Adrenal gland (tissue), 12 donors: ENCODE data around the gene ACTR3. TPM values are rescaled to one million over a fixed set of nuclear protein-coding genes. Genes with fewer than 3 reads are reported as not detected.
"Not testable (repeated sequence)": the region's sequence is repeated elsewhere in the genome, so short reads cannot be mapped to it uniquely, and the experiment has no call there.

Source experiments
- DNase-seq, 7 donors: peaks; one replicate each; pipeline ENCODE4 v3.0.0-alpha.2; 2019 to 2020
- H3K27ac ChIP-seq, 5 donors: fragments of 200-600 bp; sonication (generic) in 4 of 5; 1 replicate in 3 of 5; 2 replicates in 2 of 5; pipeline versions ENCODE4 v1.5.1 to v1.8.0; 2016 to 2020; ENCODE audit warnings: mild to moderate bottlenecking in 1 of 5
- H3K27me3 ChIP-seq: fragments of 200-600 bp; 2 replicates; pipeline ENCODE4 v1.8.0; 2021
- H3K36me3 ChIP-seq, 2 donors: fragments of 200-600 bp; replicated peaks in 1 of 2; 1 replicate in 1 of 2; 2 replicates in 1 of 2; pipeline versions ENCODE4 v1.5.1 to v1.8.0; 2018 to 2022
- H3K4me1 ChIP-seq, 2 donors: fragments of 200-600 bp; replicated peaks in 1 of 2; 1 replicate in 1 of 2; 2 replicates in 1 of 2; pipeline versions ENCODE4 v1.5.1 to v1.8.0; 2018 to 2021
- H3K4me3 ChIP-seq, 4 donors: fragments of 200-600 bp; sonication (generic) in 3 of 4; one replicate each; pipeline ENCODE4 v1.5.1; 2016 to 2018
- H3K9me3 ChIP-seq, 3 donors: fragments of 200-600 bp; sonication (generic) in 1 of 3; replicated peaks in 1 of 3; 1 replicate in 2 of 3; 2 replicates in 1 of 3; pipeline versions ENCODE4 v1.5.1 to v1.8.0; 2016 to 2021
- POLR2A ChIP-seq, 2 donors: fragments of 450-650 bp; IDR thresholded peaks; one replicate each; pipeline ENCODE4 v1.6.1; 2017; ENCODE audit warnings: antibody characterized with exemption in 2 of 2, mild to moderate bottlenecking in 2 of 2, moderate library complexity in 1 of 2
- WGBS, 4 donors: extraction: QIAGEN DNeasy Blood & Tissue Kit in 2 of 4; methylation state at CpG; one replicate each; pipeline versions ENCODE4 v1.1.5 to v1.1.7; 2013 to 2017; 5-methylcytosine and 5-hydroxymethylcytosine counted together
- intact Hi-C, 2 donors: fragments of 100-400 bp; cut with DNase I; formaldehyde crosslinking; loops; one replicate each; pipeline versions ENCODE4 v1.14.1 to v1.15.0; 2022 to 2023
- polyA plus RNA-seq, 3 donors: library from polyadenylated mRNA; stranded (reverse); fragments of 200-250 nt in 2 of 3; fragments of 350-450 nt in 1 of 3; fragmentation: Illumina TruSeq in 1 of 3; extraction: RNeasy Lipid Tissue Mini Kit (QIAGEN cat#74804) in 1 of 3; gene quantifications; one replicate each; pipeline ENCODE4 v1.2.3, GENCODE V29; 2013 to 2014
- total RNA-seq, 9 donors: library from RNA; depleted of rRNA in 4 of 9; stranded (reverse); fragments of >200 nt in 4 of 9; fragments of 120-200 nt in 1 of 9; fragmentation: NEBNext Ultra II Directional in 1 of 9; extraction: Animal tissue kit (Norgen Biotek cat#: 25700) in 1 of 9; gene quantifications; one replicate each; pipeline versions ENCODE4 v1.1.0 to v1.2.4, GENCODE V29; 2013 to 2023
- TF ChIP-seq, protein P1 (sequence below), 6 experiments: fragments of 450-650 bp in 4 of 6; fragments of 200-600 bp in 2 of 6; sonication (generic) in 1 of 6; IDR thresholded peaks; 1 replicate in 5 of 6; 2 replicates in 1 of 6; pipeline versions ENCODE4 v1.5.1 to v1.8.0; 2016 to 2021; ENCODE audit warnings: antibody characterized with exemption in 6 of 6, mild to moderate bottlenecking in 2 of 6, moderate library complexity in 1 of 6
- donor health status: healthy with polysubstance abuse.
- donor health status: Bipolar disorder and iron deficiency.
- donor health status: DM: yes; HTN: yes; CAD: no.
- donor health status: DM: no; HTN: no; CAD: no.
- donor health status: DM: no; HTN: no; CAD: no.
- donor health status: DM: yes; HTN: yes; CAD: no.

ACTR3 gene
- total and polyA plus RNA-seq, 12 donors: 28.1 to 530 (median 219) TPM

DNA sequence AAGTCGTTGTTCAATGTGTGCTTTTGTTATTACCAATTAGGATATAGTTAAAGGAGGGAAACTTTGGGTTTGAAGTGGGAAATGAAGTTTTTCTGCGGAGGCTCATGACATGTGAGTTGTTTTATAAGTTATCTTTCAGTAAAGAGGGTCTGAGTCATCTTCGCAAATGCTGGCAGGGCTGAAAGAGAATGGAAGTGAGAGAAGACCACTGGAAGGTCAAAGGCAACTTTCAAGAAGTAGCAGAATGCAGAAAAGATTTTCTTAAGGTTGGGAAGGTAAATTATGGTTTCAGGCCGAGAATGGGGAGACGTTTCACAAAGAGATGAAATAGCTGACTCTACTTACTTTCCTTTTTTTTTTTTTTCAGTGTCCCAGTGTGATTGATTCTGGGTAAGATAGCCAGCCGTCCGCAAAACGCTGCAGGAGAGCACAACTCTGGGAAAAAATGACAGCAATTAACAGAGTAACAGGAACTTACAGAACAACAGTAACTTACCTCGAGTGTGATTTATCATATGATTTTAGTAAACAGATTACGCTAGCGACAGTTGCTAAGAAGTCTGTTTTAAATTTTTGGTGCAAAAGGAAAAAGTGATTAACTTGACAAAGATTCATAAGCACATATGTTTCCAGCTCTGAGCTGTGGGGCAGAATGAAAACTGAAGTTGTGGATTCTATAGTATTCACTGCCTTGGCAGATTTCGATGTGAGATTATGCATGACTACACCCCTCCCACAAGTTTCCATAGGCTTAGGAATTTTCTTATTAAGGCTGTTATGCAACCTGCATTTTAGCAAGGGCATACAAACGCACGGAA is 46.8 kb upstream of the ACTR3 start:
- Histone ChIP-seq H3K27ac (peak overlapping the region in 4 of 5 donors; percentile 3 to 67 (median 56)), H3K27me3 (no peaks in the 10 kb centered on the region), H3K4me1 (no peaks in the 10 kb centered on the region), H3K36me3 (no peaks in the 10 kb centered on the region), H3K4me3 (peak overlapping the region in 1 of 4 donors; percentile 17), H3K9me3 (no peaks in the 10 kb centered on the region)
- intact Hi-C loops: no loop called here
- WGBS, 4 donors: 44 to 51% (median 48%) methylated on average over 14 of the region's 14 CpGs
- peak in 3 of 7 donors; percentile 35 to 41 (median 41) for DNase-seq
- no peak for TF ChIP-seq POLR2A (IDR thresholded peaks at IDR 0.05)
- TF ChIP-seq, protein P1, sequence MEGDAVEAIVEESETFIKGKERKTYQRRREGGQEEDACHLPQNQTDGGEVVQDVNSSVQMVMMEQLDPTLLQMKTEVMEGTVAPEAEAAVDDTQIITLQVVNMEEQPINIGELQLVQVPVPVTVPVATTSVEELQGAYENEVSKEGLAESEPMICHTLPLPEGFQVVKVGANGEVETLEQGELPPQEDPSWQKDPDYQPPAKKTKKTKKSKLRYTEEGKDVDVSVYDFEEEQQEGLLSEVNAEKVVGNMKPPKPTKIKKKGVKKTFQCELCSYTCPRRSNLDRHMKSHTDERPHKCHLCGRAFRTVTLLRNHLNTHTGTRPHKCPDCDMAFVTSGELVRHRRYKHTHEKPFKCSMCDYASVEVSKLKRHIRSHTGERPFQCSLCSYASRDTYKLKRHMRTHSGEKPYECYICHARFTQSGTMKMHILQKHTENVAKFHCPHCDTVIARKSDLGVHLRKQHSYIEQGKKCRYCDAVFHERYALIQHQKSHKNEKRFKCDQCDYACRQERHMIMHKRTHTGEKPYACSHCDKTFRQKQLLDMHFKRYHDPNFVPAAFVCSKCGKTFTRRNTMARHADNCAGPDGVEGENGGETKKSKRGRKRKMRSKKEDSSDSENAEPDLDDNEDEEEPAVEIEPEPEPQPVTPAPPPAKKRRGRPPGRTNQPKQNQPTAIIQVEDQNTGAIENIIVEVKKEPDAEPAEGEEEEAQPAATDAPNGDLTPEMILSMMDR (IDR thresholded peaks at IDR 0.05): no peak

DNA sequence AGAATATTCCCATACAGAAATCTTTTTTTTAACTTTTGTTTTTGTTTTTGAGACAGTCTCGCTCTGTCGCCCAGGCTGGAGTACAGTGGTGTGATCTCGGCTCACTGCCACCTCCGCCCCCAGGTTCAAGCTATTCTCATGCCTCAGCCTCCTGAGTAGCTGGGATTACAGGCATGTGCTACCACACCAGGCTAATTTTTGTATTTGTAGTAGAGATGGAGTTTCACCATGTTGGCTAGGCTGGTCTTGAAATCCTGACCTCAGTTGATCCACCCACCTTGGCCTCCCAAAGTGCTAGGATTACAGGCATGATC is 46.2 kb upstream of the ACTR3 start:
- intact Hi-C loops, H3K36me3 ChIP-seq: not testable (repeated sequence)
- 59 to 93% (median 79%) methylated on average over 4 of the region's 4 CpGs for WGBS, 4 donors

DNA sequence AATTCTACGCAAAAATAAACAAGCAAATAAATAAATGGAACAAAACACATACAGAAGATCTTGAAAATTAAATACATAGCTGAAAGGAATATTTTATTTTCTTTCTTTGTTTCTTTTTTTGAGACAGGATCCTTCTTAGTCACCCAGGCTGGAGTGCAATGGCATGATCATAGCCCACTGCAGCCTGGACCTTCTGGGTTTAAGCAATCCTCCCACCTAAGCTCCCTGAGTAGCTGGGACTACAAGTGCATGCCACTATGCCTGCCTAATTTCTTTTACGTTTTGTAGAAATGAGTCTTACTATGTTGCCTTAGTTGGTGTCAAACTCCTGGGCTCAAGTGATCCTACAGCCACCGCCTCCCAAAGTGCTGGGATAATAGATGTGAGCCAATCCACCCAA is 44.6 kb upstream of the ACTR3 start:
- WGBS, 4 donors: 60 to 87% (median 73%) methylated on average over 3 of the region's 3 CpGs
- Histone ChIP-seq H3K4me1 (peaks cover 15 to 17% of the 10 kb centered on the region in 2 donors), H3K4me3 (no peak overlapping the region), H3K9me3 (no peaks in the 10 kb centered on the region), H3K27ac (no peak overlapping the region), H3K36me3 (no peaks in the 10 kb centered on the region), H3K27me3 (no peaks in the 10 kb centered on the region)
- no peak for DNase-seq
- TF ChIP-seq, protein P1 (IDR thresholded peaks at IDR 0.05): no peak
- TF ChIP-seq POLR2A (IDR thresholded peaks at IDR 0.05): no peak
- intact Hi-C loops: no loop called here

More for the DNA sequence above, 46.2 kb upstream of the ACTR3 start:
- not testable (repeated sequence) for H3K4me1 ChIP-seq, DNase-seq, H3K9me3 ChIP-seq, H3K27me3 ChIP-seq
- Histone ChIP-seq H3K4me3 (peak overlapping the region in 1 of 4 donors; percentile 17), H3K27ac (peak overlapping the region in 4 of 5 donors; percentile 3 to 67 (median 56))

DNA sequence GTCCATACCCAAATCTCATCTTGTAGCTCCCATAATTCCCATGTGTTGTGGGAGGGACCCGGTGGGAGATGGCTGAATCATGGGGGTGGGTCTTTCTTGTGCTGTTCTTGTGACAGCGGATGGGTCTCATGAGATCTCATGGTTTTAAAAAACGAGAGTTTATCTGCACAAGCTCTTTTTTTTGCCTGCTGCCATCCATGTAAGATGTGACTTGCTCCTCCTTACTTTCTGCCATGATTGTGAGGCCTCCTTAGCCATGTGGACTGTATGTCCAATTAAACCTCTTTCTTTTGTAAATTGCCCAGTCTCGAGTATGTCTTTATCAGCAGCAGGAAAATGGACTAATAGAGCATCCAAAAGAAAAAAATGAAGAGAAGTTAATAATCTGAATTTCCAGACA is 44.1 kb upstream of the ACTR3 start:
- H3K9me3 ChIP-seq, DNase-seq, H3K27ac ChIP-seq, intact Hi-C loops, H3K27me3 ChIP-seq, H3K4me3 ChIP-seq, H3K36me3 ChIP-seq: not testable (repeated sequence)
- 78 to 93% (median 88%) methylated on average over 4 of the region's 4 CpGs for WGBS, 4 donors
- H3K4me1 ChIP-seq: peaks cover 18 to 22% of the 10 kb centered on the region in 2 donors

- no peaks in the 10 kb centered on the region for H3K36me3 ChIP-seq
- intact Hi-C loops: no loop called here
- no peak overlapping the region for H3K27ac ChIP-seq
- no peak overlapping the region for H3K4me3 ChIP-seq
- no peak for DNase-seq
- 63 to 83% (median 73%) methylated on average over 2 of the region's 2 CpGs for WGBS, 4 donors
- TF ChIP-seq, protein P1 (IDR thresholded peaks at IDR 0.05): no peak
- no peak for TF ChIP-seq POLR2A (IDR thresholded peaks at IDR 0.05)
- peaks cover 18 to 28% of the 10 kb centered on the region in 2 donors for H3K4me1 ChIP-seq
- H3K9me3 ChIP-seq: no peaks in the 10 kb centered on the region
- H3K27me3 ChIP-seq: no peaks in the 10 kb centered on the region
Observed at GRCh38 chr2:113846429-113846828, 43.5 kb upstream of the ACTR3 start.
